Subcutaneous adipose tissue (tissue), 4 donors: ENCODE results near the gene TEX12. TPM values are rescaled to one million over a fixed set of nuclear protein-coding genes. Genes with fewer than 3 reads are reported as not detected.

Experiments used
- small RNA-seq: library from RNA; depleted of rRNA; stranded (forward); fragments of <200 nt; gene quantifications from one replicate; pipeline ENCODE3, GENCODE V24; 2016
- total RNA-seq, 4 donors: library from RNA; depleted of rRNA; stranded (reverse); fragments of >200 nt; gene quantifications; one replicate each; pipeline ENCODE4 v1.1.0, GENCODE V29; 2016
- TF ChIP-seq, protein P1 (sequence below): fragments of 450-650 bp; IDR thresholded peaks from one replicate; pipeline ENCODE4 v1.5.1; 2016; ENCODE audit warnings: low read depth, mild to moderate bottlenecking, control low read depth, antibody characterized with exemption, moderate library complexity

TEX12 gene
- total RNA-seq, 4 donors from 2014 or later, result 1.1 to 1.5 (median 1.5) TPM; not detected in 1

DNA sequence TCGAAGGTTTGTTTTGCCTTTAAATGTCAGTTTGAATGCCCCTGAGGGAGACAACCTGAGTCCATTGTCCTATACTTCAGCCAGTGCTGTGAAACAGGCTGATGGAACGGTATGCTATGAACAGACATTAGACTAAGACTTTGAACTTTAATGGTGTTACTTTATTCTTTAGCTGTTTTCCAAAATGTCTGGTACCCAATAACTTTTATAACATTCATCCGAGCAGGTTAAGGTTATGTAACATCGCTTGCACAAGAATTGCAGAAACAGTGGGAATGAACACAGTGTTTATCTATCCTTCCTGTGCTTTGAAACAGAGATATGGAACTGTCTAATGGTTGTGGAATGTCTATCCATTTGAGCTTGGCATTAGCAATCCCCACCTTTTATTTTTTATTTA lies 46.6 kb downstream of the TEX12 start:
- TF ChIP-seq, protein P1, sequence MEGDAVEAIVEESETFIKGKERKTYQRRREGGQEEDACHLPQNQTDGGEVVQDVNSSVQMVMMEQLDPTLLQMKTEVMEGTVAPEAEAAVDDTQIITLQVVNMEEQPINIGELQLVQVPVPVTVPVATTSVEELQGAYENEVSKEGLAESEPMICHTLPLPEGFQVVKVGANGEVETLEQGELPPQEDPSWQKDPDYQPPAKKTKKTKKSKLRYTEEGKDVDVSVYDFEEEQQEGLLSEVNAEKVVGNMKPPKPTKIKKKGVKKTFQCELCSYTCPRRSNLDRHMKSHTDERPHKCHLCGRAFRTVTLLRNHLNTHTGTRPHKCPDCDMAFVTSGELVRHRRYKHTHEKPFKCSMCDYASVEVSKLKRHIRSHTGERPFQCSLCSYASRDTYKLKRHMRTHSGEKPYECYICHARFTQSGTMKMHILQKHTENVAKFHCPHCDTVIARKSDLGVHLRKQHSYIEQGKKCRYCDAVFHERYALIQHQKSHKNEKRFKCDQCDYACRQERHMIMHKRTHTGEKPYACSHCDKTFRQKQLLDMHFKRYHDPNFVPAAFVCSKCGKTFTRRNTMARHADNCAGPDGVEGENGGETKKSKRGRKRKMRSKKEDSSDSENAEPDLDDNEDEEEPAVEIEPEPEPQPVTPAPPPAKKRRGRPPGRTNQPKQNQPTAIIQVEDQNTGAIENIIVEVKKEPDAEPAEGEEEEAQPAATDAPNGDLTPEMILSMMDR, result no peak

DNA sequence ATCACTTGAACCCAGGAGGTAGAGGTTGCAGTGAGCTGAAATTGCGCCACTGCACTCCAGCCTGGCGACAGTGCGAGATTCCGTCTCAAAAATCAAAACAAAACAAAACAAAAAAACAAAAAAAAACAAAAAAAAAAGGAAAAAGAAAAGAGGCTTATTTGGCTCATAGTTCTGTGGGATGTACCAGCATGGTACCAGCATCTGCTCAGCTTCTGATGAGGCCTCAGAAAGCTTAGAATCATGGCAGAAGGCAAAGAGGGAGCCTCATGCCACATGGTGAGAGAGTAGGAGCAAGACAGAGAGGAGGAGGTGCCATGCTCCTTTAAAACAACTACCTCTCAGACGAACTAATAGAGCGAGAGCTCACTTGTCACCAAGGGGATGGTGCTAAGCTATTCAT lies 48.4 kb downstream of the TEX12 start:
- TF ChIP-seq, protein P1, result no peak

DNA sequence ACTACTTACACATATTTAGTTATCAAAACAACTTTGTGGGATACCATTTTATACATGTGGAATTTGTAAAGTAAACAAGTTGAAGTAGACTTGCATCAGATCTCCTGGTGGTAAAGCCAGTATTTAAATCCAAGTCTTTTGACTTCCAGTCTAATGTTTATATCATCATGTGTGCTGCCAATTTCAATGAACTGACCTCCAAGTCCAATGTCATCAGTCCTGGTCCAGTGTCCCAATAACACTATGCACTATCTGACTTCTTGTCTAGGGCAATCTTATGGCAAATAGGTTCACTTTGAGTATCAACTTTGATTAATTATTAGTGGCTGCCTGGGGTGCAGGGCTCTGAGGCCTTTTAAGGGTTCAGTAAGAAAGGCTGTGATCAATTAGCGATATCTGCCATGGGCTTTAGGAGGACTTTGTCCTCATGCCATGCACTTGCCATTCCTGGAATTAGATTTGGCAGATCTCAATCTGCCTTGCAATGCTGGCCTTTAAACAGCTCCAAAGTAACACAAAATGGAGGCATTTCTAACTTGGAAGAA lies 49.5 kb downstream of the TEX12 start:
- TF ChIP-seq, protein P1, result no peak

DNA sequence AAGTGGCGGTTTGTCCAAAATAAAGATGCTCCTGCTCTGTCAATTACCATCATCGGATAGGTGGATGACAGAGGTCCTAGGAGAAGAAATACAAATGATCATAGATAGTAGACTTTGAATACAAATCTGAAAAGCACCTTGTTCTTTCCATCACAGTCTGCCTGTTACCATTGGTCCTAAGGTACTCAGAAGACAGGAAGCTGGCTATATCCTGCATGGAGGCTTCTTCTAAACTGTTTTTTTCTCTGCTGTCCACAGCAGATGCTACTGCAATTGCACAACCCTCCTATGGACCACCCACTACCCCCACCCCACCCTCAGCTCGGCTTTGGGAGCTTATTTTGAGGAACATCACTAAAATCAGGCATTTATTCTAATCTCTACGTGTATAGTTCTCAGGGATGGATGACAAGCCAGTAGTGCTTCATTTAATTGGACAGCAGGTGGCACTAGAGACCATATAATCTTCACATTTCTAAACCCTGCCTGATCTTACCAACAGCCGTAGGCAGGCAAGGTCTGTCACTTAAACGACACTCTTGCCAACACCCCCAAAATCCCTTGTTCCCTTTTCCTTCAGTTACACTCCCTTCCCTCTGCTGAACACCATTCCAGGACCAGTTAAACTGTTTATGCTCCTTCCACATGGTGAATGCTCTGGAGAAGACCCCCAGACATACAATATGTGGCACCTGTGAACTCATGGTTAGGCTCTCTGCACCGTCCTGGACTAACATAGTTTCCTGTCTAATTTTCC lies 52.5 kb downstream of the TEX12 start:
- TF ChIP-seq, protein P1, result no peak

DNA sequence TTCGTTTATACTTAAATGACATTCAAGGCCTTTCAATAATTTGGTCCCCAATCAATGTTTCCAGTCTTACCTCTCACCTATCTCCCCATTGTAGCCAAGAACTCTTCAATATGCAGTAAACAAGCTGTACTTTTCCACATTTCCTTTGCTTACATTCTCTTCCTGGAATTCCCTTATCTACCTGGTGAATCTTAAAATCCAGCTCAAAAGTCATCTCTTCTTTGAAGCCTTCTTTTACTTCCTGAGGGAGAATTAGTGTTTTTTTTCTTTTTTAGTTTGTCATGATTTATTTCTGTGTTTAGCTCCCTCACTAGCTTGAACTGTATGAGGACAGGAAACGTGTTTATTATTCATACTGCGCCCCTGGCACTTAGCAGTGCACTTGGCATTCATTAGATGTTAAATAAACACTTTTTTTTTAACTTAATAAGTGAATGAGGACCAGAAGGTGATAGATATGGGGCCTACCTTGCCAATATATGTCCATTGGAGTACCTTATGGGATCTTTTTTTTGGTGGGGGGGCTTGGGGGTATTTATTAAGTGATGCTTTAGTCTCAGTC lies 54.2 kb downstream of the TEX12 start:
- TF ChIP-seq, protein P1, result no peak

Small RNAs within 50 kb of the gene (small RNA-seq; reads per million reads assigned to genes)
- gene MRPS36P4, result not detected

Other genes with a start within 250 kb of the TEX12 start
- 1 to 10 TPM in 3 of 4 donors, not detected in 1; 3.5 to 7.5 (median 4.1) TPM for gene C11orf52, start 248.5 kb upstream of the TEX12 start, total RNA-seq
- 10 to 100 TPM; 29.6 to 71.8 (median 56.5) TPM for gene DIXDC1, start 230.0 kb upstream of the TEX12 start, total RNA-seq
- 10 to 100 TPM; 24.1 to 51.0 (median 28.6) TPM for gene DLAT, start 142.0 kb upstream of the TEX12 start, total RNA-seq
- 10 to 100 TPM in 1 of 4 donors, 1 to 10 TPM in 3; 1.3 to 10.4 (median 3.3) TPM for gene PIH1D2, start 93.4 kb upstream of the TEX12 start, total RNA-seq
- gene NKAPD1, start 93.1 kb upstream of the TEX12 start, total RNA-seq, result 10 to 100 TPM; 15.0 to 18.5 (median 18.0) TPM
- gene TIMM8B, start 80.6 kb upstream of the TEX12 start, total RNA-seq, result 10 to 100 TPM; 30.9 to 56.6 (median 48.0) TPM
- gene SDHD, start 80.5 kb upstream of the TEX12 start, total RNA-seq, result 100 to 1,000 TPM in 2 of 4 donors, 10 to 100 TPM in 2; 73.8 to 153 (median 103) TPM
- 10 to 100 TPM in 3 of 4 donors, 1 to 10 TPM in 1; 9.2 to 81.6 (median 27.6) TPM for gene IL18, start 3.3 kb upstream of the TEX12 start, total RNA-seq
- 1 to 10 TPM; 2.1 to 6.4 (median 4.1) TPM for gene BCO2, start 8.1 kb downstream of the TEX12 start, total RNA-seq
- gene PTS, start 59.1 kb downstream of the TEX12 start, total RNA-seq, result 10 to 100 TPM; 19.8 to 40.1 (median 25.6) TPM
- gene PLET1, start 93.5 kb downstream of the TEX12 start, total RNA-seq, result not detected